HepG2 (cell line): ENCODE measurements around the gene MEAK7. TPM values are rescaled to one million over a fixed set of nuclear protein-coding genes. Genes with fewer than 3 reads are reported as not detected.
A peak's percentile ranks its signal among the peaks of the same experiment; 100 is the strongest.

Source experiments
- GLI4 ChIP-seq: sonication (generic); formaldehyde crosslinking; IDR thresholded peaks from 2 replicates; pipeline ENCODE4 v1.5.1; 2020; ENCODE audit warnings: missing genetic modification reagents, mild to moderate bottlenecking, moderate library complexity, borderline replicate concordance
- HMGXB3 ChIP-seq: sonication (generic); formaldehyde crosslinking; IDR thresholded peaks from 2 replicates; pipeline ENCODE4 v1.4.0; 2020; ENCODE audit warnings: missing genetic modification reagents, borderline replicate concordance
- POGZ ChIP-seq: sonication (generic); formaldehyde crosslinking; IDR thresholded peaks from 2 replicates; pipeline ENCODE4 v1.4.0; 2020; ENCODE audit warnings: mild to moderate bottlenecking, missing genetic modification reagents
- THAP7 ChIP-seq: sonication (generic); formaldehyde crosslinking; IDR thresholded peaks from 2 replicates; pipeline ENCODE4 v1.8.1; 2023; ENCODE audit warnings: mild to moderate bottlenecking, missing genetic modification reagents
- ZBED4 ChIP-seq: sonication (generic); formaldehyde crosslinking; IDR thresholded peaks from 2 replicates; pipeline ENCODE4 v1.4.0; 2020; ENCODE audit warnings: missing genetic modification reagents, borderline replicate concordance
- ZNF12 ChIP-seq: sonication (generic); formaldehyde crosslinking; IDR thresholded peaks from 2 replicates; pipeline ENCODE4 v1.5.0; 2020; ENCODE audit warnings: missing genetic modification reagents
- ZNF224 ChIP-seq: sonication (generic); formaldehyde crosslinking; IDR thresholded peaks from 2 replicates; pipeline ENCODE4 v1.5.0; 2020; ENCODE audit warnings: mild to moderate bottlenecking, missing genetic modification reagents
- ZNF512 ChIP-seq: sonication (generic); formaldehyde crosslinking; IDR thresholded peaks from 2 replicates; pipeline ENCODE4 v1.4.0; 2020; ENCODE audit warnings: mild to moderate bottlenecking, missing genetic modification reagents
- ZNF616 ChIP-seq: sonication (generic); formaldehyde crosslinking; IDR thresholded peaks from 2 replicates; pipeline ENCODE4 v1.5.0; 2020; ENCODE audit warnings: low read depth, mild to moderate bottlenecking, missing genetic modification reagents
- polyA plus RNA-seq, 8 experiments: library from polyadenylated mRNA; depleted of rRNA in 3 of 8; stranded (reverse) in 7 of 8; unstranded in 1 of 8; fragments of >200 nt; fragmentation: Illumina TruSeq in 4 of 8; extraction: Trizol in 4 of 8; gene quantifications; 2 replicates each; pipeline versions ENCODE4 v1.2.1 to v1.2.3, GENCODE V29; 2011 to 2016; ENCODE audit warnings: low read depth in 4 of 8, missing spikeins in 1 of 8, mixed read lengths in 1 of 8; ENCODE audit not compliant: insufficient read depth in 1 of 8
- total RNA-seq, 5 experiments: library from RNA; depleted of rRNA; stranded (reverse); fragments of >200 nt; fragmentation: Illumina TruSeq; extraction: Trizol; gene quantifications; 2 replicates each; pipeline ENCODE4 v1.2.3, GENCODE V29; 2016; ENCODE audit warnings: low read depth in 1 of 5

Gene MEAK7
- total and polyA plus RNA-seq, 2 of the 13 experiments (the other 11 are each of a cell fraction or from before 2014, with no cell fraction given), result 11.8 to 14.7 TPM

- TF ChIP-seq HMGXB3, result peak; percentile 72
- TF ChIP-seq ZNF512 (CRISPR knock-in tag), result no peak
- TF ChIP-seq ZNF616, result peak; percentile 39; the same call in 1 of the 2 replicates
- TF ChIP-seq GLI4 (CRISPR knock-in tag), result 0 out of 2 replicates have a peak, but pooled peaks have one; percentile 10
- peak; percentile 65 for TF ChIP-seq POGZ (CRISPR knock-in tag)
- peak; percentile 100 for TF ChIP-seq ZBED4
- peak; percentile 78; the same call in 1 of the 2 replicates for TF ChIP-seq THAP7 (CRISPR knock-in tag)
- TF ChIP-seq ZNF12, result no peak
- TF ChIP-seq ZNF224 (CRISPR knock-in tag), result no peak
These were observed at the start of gene MEAK7 (continued) for GRCh38 chr16:84504420-84505248.
